ENCODE results near the gene NPAS3.

GRCh38 chr14:33653308-33653695 is 714.6 kb downstream of the NPAS3 start:
- TF ChIP-seq EZH2phosphoT487 (IDR thresholded peaks at IDR 0.05; ENCODE audit: borderline replicate concordance) (no peak), CTCF (conservative IDR thresholded peaks at IDR 0.05; ENCODE audit: low read length) (no peak)

All from Loucy (cell line).